GM19455 (cell line): ENCODE data around the gene IGFBP7.

Experiments
- ATAC-seq: cut with Tn5 transposase; IDR thresholded peaks from one replicate; pipeline ENCODE4 v1.9.1; 2021; ENCODE audit not compliant: unreplicated experiment

IGFBP7 gene

DNA sequence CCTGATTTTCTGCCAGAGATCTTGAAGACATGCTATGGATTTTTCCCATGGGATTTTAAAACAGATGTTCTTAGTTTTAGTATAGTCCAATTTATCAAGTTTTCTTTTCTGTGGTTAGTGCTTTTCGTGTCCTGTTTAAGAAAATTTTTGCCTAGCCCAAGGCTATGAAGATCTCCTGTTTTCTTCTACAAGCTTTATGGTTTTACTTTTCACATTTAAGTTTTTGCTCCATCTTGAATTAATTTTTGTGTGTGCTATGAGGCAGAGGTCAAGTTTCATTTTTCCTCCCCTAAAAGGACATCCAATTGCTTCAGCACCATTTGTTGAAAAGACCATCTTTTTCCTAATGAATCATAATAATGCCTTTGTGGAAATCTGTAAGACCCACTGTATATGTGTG is 65.9 kb downstream of the IGFBP7 start:
- ATAC-seq: no peak

DNA sequence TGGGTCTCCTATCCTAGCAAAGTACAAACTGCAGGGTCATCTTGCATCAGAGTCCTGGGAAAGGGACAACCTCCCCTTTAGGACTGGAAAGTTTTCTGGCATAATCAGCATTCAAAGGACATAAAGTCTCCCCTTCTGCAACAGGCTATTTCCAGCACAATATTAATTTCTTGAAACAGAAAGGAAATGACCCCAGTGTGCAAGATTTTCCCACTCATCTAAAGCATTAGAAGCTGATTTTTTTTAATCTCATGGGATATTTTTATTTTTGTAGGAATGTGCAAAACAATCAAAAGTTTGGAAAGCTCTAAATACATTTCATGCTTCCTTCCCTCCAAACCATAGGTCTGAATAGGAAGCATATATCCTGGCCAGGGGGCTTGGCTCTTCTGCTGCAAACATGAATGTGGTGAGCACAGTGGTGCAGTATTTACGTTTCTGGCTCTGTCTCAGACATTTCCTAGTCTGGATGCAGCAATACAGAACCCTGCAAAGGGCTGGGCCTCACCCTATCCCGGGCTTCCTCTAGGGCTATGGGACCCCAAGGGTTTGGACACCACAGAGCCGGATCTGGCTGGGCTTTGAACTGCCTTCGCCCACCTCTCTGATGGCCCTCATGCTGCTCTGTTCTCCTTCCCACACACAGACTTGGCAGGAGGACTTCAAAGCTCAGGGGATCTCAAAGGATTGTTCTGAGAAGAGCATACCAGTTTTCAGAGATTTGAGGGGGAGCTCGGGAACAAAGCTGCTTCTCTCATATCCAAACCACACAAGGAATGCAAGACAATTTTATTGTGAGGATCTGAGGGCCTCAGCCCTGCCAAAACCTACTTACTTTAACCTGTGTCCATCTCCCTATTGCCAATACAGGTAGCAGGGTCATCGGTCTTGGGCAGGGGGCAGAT is 66.6 kb downstream of the IGFBP7 start:
- no peak for ATAC-seq

DNA sequence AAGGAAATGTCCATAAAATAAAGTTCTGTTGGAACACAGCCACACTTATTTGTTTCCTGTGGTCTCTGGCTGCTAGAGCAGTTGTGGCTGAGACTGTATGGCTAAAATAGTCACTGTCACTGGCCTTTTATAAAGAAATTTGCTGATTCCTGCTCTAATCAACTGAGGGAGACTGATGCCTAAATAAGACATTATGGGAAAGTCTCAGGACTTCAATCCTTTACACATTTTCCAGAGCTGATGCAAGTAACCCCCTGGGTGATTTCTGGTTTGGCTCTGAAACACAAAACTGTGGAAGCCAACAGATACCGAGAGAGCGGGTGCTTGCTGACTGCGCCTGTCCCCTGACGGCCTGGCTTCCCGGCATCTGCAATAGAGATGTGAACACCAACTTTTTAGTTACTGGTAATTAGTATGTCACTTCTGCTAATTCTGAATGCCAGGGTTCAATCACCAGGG is 67.4 kb downstream of the IGFBP7 start:
- ATAC-seq: no peak

DNA sequence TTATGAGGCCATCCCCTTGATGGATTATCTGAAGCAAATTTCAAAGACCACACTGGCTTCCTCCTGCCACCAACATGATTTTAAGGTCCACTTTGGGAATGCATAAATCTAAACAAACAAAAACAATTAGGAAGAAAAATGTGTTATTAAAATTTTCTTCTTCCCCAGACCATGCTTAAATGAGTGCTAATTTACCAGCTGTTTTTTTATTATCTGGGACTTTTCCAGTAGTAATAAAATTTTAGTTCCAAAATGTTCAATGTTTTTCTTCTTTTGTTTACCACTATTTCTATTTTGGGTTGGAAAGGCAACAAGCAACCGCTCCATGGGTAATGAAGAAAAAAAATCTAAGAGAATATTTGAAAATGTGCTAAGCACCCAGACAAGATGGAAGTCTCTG is 69.2 kb downstream of the IGFBP7 start:
- no peak for ATAC-seq

DNA sequence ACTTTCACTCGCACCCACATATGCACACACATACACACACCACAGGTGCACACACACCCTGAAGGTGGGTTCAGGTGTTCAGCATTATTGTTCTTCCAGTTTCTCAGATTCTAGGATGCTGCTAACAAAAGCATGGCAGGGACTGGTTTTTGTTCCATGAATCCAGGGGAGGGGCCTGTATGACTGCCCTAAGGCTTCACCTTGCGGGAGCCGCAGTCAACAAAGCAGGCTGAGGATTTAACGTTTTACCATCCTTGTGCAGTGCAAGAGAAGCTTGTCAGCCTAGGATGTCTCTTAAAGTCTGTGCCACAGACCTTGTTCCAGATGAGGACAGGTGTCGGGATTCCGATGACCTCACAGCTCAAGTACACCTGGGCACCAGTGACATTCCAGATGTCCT is 69.7 kb downstream of the IGFBP7 start:
- ATAC-seq: no peak

DNA sequence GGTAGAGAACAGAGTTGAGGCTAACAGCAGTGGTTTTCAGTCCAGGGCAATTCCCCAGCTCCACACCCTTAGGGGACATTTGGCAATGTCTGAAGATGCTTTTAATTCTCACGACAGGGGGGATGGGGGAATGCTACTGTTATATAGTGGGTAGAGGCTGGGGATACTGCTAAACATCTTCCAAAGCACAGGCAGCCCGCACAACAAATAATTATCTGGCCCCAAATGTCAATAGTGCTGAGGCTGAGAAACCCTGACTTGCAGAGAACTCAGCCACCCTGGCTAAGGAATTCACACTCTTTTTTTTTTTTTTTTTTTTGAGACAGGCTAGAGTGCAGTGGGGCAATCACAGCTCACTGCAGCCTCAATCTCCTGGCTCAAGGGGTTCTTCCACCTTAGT is 70.8 kb downstream of the IGFBP7 start:
- no peak for ATAC-seq

DNA sequence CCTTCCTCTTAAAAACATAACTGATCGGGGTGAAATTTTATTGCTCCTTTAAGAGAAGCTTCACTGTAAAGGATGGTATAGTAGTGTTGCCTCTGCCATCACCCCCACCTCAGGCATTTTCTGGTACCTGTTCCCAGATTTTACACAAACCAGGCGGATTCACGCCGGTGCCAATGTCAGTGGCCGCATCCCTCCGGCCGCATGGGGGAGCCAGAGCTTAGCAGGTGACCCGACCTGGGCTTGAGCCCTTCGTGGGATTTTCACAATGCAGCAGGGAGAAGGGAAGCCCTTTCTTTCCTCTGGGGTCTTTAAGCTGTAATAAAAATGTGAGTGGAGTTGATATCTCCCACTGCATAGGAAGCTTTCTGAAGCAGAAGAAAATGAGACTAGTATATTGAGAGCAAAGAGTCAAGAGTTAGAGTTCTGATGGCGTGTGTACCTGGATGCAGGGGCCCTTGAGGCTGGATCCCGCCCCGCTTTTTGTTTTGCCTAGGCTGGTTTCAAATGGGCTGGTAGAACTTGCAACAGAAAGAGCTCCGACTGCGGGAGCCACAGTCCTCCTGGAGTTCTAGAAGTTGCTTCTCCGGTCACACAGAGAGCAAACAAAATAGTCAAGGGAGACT is 72.1 kb downstream of the IGFBP7 start:
- peak; percentile 63 for ATAC-seq

DNA sequence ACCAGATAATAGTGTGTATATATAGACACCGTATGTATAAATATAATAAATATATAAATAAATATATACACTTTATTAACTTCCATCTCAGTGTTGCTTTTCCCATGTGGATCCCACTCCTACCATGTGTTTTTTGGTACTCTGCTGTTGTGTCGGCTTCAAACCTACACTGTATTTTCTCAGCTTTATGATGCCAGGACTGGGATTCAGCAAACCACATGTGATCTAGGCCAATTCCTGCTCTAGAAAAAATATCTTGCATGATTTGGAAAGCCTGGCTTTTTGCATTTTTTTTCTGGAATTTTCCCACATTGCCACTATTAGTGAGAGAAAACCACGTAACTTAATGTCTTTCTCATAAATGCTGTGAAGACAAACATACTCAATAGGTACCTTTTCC is 75.7 kb downstream of the IGFBP7 start:
- no peak for ATAC-seq

DNA sequence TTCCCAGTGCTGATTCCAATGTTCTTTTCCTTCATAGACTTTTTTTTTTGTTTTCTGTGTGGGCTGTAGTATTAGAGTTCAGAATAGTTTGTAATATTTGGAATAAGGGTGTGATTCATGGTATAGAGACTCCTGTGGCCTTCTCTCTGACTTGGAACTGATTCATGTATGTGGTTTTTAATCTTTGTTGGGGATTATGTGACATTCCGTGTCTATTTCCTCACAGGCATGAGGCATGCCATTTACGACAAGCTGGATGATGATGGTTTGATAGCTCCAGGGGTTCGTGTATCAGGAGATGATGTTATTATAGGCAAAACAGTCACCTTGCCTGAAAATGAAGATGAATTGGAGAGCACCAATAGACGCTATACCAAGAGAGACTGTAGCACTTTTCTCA is 87.1 kb downstream of the IGFBP7 start:
- ATAC-seq: no peak

DNA sequence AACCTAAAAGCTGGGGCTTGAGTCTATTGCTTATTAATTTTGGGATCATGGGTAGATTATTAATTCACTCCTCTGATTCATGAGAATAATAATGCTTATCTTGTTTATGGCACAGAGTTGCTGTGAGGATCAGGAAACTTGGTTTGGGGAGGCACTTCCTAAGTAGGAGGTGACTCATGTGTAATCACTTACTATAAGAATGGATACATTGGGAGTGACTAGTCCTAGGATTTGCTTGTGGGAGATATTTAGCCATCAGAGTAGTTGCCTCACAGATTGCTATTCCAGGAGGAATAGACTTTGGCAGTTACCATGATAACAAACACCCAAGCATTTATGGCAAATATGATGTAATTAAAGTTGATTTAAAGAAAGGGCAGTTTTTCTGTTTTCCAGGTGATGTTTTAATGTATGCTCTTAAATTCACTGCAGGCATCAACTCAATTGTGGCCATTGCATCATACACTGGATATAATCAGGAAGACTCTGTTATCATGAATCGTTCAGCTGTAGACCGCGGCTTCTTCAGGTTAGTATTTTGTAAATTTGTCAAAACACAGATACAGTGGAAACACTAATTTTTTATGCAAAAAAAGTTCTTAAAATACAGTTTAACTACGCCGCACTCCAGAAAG is 89.6 kb downstream of the IGFBP7 start:
- no peak for ATAC-seq

DNA sequence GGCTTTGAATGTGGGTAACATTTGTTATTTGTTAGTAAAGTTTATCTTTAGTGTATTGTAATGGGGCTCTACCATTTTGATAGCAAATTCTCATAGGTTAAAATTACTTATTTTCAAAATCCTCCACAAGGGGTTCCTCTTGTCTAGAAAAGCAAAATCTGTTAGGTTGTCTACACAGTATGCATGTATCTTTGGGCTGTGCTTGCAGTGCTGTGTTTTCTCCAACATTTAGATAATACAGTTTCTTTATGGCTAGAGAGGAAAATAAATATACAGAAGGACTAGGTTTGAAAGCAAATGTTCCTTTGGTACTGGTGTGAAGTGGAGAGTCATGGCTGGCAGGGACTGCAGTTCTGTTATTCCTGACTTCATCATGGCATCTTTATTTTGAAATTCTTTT is 91.2 kb downstream of the IGFBP7 start:
- ATAC-seq: no peak

DNA sequence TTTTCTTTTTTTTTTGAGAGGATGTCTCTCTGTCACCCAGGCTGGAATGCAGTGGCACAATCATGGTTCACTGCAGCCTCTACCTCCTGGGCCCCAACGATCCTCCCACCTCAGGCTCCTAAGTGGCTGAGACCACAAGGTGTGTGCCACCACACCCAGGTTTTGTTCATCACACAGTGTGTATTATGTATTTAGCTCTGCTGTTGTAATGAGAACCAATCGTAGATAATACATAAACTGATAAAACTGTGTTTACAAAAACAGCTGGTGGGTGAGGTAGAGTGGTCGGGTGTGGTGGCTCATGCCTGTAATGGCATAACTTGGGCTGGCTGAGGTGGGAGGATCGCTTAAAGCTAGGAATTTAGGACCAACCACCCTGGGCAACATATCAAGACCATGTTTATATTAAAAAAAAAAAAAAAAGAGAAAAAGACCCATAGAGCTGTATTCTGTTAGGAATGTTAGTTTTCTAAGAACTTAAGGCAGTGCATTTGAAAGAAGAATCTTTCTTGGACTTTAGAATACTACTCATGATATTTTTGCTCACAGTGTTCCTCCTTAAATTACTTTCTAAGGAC is 96.6 kb downstream of the IGFBP7 start:
- ATAC-seq: no peak

DNA sequence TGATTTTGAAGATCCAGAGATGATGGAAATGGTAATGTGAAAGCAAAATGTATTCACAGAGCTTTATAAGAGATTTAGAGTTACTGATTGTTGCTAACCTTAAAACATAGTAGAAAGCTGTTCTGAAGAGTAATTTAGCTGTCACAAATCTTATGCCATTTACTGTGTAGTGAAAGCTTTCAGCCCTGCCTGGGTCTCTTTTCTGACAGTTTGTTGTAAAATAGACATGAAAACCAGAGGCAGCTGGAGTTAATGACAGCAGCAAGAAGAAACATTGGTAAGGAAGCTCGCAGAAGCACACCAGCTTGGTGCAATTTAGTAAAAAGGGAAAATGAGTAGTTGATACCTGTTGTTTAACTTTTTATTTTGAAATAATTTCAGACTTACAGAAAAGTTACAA is 110.4 kb downstream of the IGFBP7 start:
- ATAC-seq: no peak

DNA sequence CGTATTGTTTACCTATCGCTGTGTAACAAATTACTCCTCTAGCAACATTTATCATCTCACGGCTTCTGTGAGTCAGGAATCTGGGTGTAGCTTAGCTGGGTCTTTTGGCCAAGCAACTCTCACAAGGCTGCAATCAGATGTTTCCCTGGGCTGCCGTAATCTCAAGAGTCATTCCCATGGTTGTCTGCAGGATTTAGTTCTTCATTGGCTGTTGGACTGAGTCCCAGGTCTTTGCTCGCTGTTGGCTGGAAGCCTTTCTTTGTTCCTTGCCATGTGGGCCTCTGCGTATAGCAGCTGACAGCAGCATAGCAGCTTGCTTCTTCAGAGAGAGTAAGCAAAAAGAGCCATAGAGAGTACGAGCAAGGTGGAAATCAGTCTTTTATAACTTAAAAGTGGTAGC is 114.7 kb downstream of the IGFBP7 start:
- no peak for ATAC-seq

DNA sequence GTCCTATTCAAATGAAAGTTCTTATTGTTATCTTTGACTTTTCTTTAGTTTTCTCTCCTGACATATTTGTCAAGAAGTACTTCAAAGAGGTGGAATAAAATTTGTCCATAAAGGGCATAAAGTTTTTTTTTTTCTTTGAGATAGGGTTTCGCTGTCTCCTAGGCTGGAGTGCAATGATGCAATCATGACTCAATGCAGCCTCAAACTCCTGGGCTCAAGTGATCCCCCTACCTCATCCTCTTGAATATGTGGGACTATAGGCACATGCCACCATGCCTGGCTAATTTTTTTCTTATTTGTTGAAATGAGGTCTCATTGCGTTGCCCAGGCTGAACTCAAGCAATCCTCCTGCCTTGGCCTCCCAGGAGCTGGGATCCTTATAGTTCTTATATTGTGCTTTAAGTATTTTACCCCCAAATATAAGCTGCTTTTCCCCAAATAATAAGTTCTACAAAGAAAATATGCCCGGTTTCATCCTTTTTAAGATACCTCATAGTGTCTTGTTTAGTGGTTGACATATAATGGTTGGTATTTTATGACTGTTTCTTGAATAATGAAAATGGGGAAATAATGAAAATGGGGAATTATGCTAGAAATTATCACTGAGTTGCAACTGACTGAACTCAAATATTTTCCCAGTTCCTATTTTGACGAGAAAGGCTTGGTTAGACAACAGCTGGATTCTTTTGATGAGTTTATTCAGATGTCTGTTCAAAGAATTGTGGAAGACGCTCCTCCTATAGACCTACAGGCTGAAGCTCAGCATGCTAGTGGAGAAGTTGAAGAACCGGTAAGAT is 119.9 kb downstream of the IGFBP7 start:
- ATAC-seq: no peak

DNA sequence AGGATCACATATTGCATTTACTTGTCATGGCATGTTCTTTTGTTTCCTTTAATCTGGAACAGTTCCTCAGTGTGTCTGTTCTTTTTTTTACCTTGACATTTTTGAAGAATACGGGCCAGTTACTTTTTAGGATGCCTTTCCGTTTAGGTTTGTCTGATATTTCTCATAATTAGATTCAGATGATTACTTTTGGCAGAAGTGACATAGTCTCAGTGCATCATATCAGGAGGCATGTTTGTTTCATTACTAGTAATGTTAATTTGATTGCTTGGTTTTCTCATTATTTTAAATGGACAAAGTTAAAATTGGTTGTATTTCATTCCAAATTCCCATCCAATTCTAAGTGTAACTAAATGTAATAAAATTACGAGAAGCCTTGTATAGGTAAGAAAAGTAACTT is 123.2 kb downstream of the IGFBP7 start:
- no peak for ATAC-seq

DNA sequence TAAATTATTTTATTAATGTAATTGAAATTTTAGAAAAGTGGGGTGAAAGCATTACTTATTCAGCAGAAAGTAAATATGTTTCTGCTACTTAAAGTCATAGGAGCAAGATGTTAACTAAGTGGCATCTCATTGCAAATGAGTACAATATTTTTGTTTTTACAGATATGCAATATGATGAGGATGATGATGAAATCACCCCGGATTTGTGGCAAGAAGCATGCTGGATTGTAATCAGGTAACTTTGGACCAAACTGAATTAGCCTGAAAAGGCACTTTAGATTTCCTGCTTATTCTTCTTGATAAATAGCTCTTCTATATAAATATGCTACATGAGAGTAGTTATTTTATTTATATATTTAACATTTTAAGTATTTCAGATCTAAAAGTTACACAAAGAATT is 124.0 kb downstream of the IGFBP7 start:
- ATAC-seq: no peak

DNA sequence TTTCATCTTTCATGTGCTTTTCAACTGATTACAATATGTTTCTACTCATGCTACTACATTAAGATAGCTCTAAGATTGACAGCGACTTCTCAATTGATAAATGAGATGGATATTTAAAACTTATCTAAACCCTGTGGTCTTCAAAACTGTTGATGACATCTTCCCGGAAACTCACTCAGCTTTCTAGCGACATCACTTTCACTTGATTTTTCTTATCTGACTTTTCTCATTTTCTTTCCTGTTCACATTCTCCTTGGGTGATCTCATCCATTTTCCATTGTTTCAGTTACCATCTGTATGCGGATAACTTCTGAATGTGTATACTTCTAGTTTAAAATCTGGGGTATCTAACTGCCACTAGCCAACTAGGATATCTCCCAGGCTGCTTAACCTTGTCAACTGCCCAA is 128.4 kb downstream of the IGFBP7 start:
- ATAC-seq: no peak
